SK-N-SH (cell line): ENCODE results near the gene GALR2. TPM values are rescaled to one million over a fixed set of nuclear protein-coding genes. Genes with fewer than 3 reads are reported as not detected.

ENCODE experiments used
- CTCF ChIA-PET: fragments of 300-600, 350-600 bp; formaldehyde crosslinking; extraction: SDS; loops from one replicate; lab custom pipeline; 2021; lab: Yijun Ruan, JAX
- POLR2A ChIA-PET: fragments of 350-600 bp; sonication (Branson Sonifier 250); formaldehyde crosslinking; extraction: SDS; loops from one replicate; lab custom pipeline; 2020; ENCODE audit warnings: antibody characterized with exemption, inconsistent platforms; lab: Yijun Ruan, JAX
- DNase-seq: peaks from one replicate; pipeline ENCODE4 v3.0.0; 2012
- H2AFZ ChIP-seq: fragments of 200-600 bp; sonication (generic); 2 replicates; pipeline ENCODE4 v1.8.1; 2016; ENCODE audit warnings: antibody characterized with exemption, mild to moderate bottlenecking, low read depth
- H3F3A ChIP-seq: fragments of 200-600 bp; sonication (generic); replicated peaks from 2 replicates; pipeline ENCODE3; 2016; ENCODE audit warnings: antibody characterized with exemption, mild to moderate bottlenecking; ENCODE audit not compliant: insufficient read depth
- H3K27ac ChIP-seq, 2 experiments: fragments of 200-500 bp in 1 of 2; fragments of 200-600 bp in 1 of 2; sonication (Bioruptor generic) in 1 of 2; sonication (generic), shearing (Covaris generic) in 1 of 2; 2 replicates each; pipeline versions ENCODE4 v1.5.1 to v1.6.1; 2014 to 2016; ENCODE audit warnings: low read depth in 2 of 2, inconsistent platforms in 1 of 2, low read length in 1 of 2, mild to moderate bottlenecking in 1 of 2, mixed read lengths in 1 of 2
- H3K27me3 ChIP-seq: fragments of 200-600 bp; sonication (generic), shearing (Covaris generic); 2 replicates; pipeline ENCODE4 v1.6.1; 2016; ENCODE audit warnings: mixed run types; ENCODE audit not compliant: insufficient read depth
- H3K36me3 ChIP-seq, 2 experiments: fragments of 200-500 bp in 1 of 2; fragments of 200-600 bp in 1 of 2; sonication (Bioruptor generic) in 1 of 2; sonication (generic) in 1 of 2; replicated peaks in 1 of 2; 2 replicates each; pipeline versions ENCODE3 to v1.5.1; 2014 to 2016; ENCODE audit warnings: low read length in 1 of 2, mild to moderate bottlenecking in 1 of 2; ENCODE audit not compliant: insufficient read depth in 2 of 2, control insufficient read depth in 1 of 2
- H3K4me1 ChIP-seq, 2 experiments: fragments of 200-500 bp in 1 of 2; fragments of 200-600 bp in 1 of 2; sonication (Bioruptor generic) in 1 of 2; sonication (generic), shearing (Covaris generic) in 1 of 2; 2 replicates each; pipeline versions ENCODE4 v1.5.1 to v1.6.1; 2014 to 2016; ENCODE audit warnings: low read depth in 1 of 2, low read length in 1 of 2, mixed run types in 1 of 2; ENCODE audit not compliant: insufficient read depth in 2 of 2, control insufficient read depth in 1 of 2
- H3K4me2 ChIP-seq: fragments of 200-600 bp; sonication (generic), shearing (Covaris generic); 2 replicates; pipeline ENCODE4 v1.6.1; 2017; ENCODE audit warnings: mixed run types
- H3K4me3 ChIP-seq, 2 experiments: fragments of 200-500 bp in 1 of 2; fragments of 200-600 bp in 1 of 2; sonication (Bioruptor generic) in 1 of 2; sonication (generic), shearing (Covaris generic) in 1 of 2; 2 replicates each; pipeline versions ENCODE4 v1.5.1 to v1.8.1; 2014 to 2016; ENCODE audit warnings: low read depth in 2 of 2, inconsistent platforms in 1 of 2, low read length in 1 of 2, mild to moderate bottlenecking in 1 of 2, mixed read lengths in 1 of 2, moderate library complexity in 1 of 2
- H3K79me2 ChIP-seq: fragments of 200-600 bp; sonication (generic); 2 replicates; pipeline ENCODE4 v1.8.1; 2017; ENCODE audit warnings: mild to moderate bottlenecking; ENCODE audit not compliant: insufficient read depth
- H3K9ac ChIP-seq: fragments of 200-600 bp; sonication (generic); 2 replicates; pipeline ENCODE4 v1.6.1; 2017; ENCODE audit warnings: mixed run types
- H3K9me2 ChIP-seq: fragments of 200-600 bp; sonication (generic); 2 replicates; pipeline ENCODE4 v1.6.1; 2017; ENCODE audit warnings: mixed run types
- H3K9me3 ChIP-seq: fragments of 200-600 bp; sonication (generic); 2 replicates; pipeline ENCODE4 v1.6.1; 2017; ENCODE audit warnings: mixed run types, mild to moderate bottlenecking, moderate library complexity
- H4K20me1 ChIP-seq: fragments of 200-600 bp; sonication (generic); 2 replicates; pipeline ENCODE4 v1.6.1; 2017; ENCODE audit warnings: mild to moderate bottlenecking, mixed run types; ENCODE audit not compliant: insufficient read depth
- ELF1 ChIP-seq: IDR thresholded peaks from 2 replicates; pipeline ENCODE4 v1.4.0; 2012
- FOSL2 ChIP-seq: IDR thresholded peaks from 2 replicates; pipeline ENCODE4 v1.4.0; 2012; ENCODE audit warnings: low read depth, mild to moderate bottlenecking, moderate library complexity, borderline replicate concordance
- FOXJ3 ChIP-seq: sonication (generic); formaldehyde crosslinking; IDR thresholded peaks from 2 replicates; pipeline ENCODE4 v1.5.1; 2020; ENCODE audit warnings: mild to moderate bottlenecking, missing genetic modification reagents
- GABPA ChIP-seq: IDR thresholded peaks from 2 replicates; pipeline ENCODE4 v1.4.0; 2012; ENCODE audit warnings: low read depth, mild to moderate bottlenecking
- MAX ChIP-seq: IDR thresholded peaks from 2 replicates; pipeline ENCODE4 v1.4.0; 2012; ENCODE audit warnings: low read depth
- MEF2A ChIP-seq: IDR thresholded peaks from 2 replicates; pipeline ENCODE4 v1.4.0; 2012; ENCODE audit warnings: low read depth, borderline replicate concordance
- NRF1 ChIP-seq: IDR thresholded peaks from 2 replicates; pipeline ENCODE4 v1.6.1; 2012; ENCODE audit warnings: low read depth, mild to moderate bottlenecking, low read length
- POLR2AphosphoS5 ChIP-seq: IDR thresholded peaks from 2 replicates; pipeline ENCODE4 v1.6.1; 2012; ENCODE audit warnings: low read depth, low read length
- RAD21 ChIP-seq: IDR thresholded peaks from 2 replicates; pipeline ENCODE4 v1.6.1; 2012; ENCODE audit warnings: mild to moderate bottlenecking, low read length
- RCOR1 ChIP-seq: fragments of 150-350 bp; IDR thresholded peaks from 2 replicates; pipeline ENCODE4 v1.6.1; 2017; ENCODE audit warnings: antibody characterized with exemption, low read length
- RXRA ChIP-seq: IDR thresholded peaks from 2 replicates; pipeline ENCODE4 v1.4.0; 2012; ENCODE audit warnings: low read depth, mild to moderate bottlenecking, borderline replicate concordance
- SIN3A ChIP-seq: IDR thresholded peaks from 2 replicates; pipeline ENCODE4 v1.6.1; 2012; ENCODE audit warnings: low read depth, mild to moderate bottlenecking, low read length, moderate library complexity, borderline replicate concordance
- TAF1 ChIP-seq: IDR thresholded peaks from 2 replicates; pipeline ENCODE4 v1.6.1; 2012; ENCODE audit warnings: low read depth, mild to moderate bottlenecking, low read length, moderate library complexity, borderline replicate concordance
- TCF12 ChIP-seq: IDR thresholded peaks from 2 replicates; pipeline ENCODE4 v1.4.0; 2012
- WGBS: methylation state at CpG from one replicate; pipeline ENCODE4 v1.1.6; 2017; ENCODE audit warnings: low lambda C conversion rate; 5-methylcytosine and 5-hydroxymethylcytosine counted together
- polyA plus RNA-seq, 3 experiments: library from polyadenylated mRNA; depleted of rRNA; stranded (reverse); fragments of >200 nt; gene quantifications; 2 replicates each; pipeline ENCODE4 v1.2.3, GENCODE V29; 2012
- TF ChIP-seq, protein P1 (sequence below): fragments of 200-600 bp; sonication (generic); IDR thresholded peaks from 2 replicates; pipeline ENCODE4 v1.6.1; 2017; ENCODE audit warnings: antibody characterized with exemption, mild to moderate bottlenecking, moderate library complexity
- TF ChIP-seq, protein P2 (sequence below): fragments of 150-350 bp; IDR thresholded peaks from 2 replicates; pipeline ENCODE4 v1.6.1; 2016; ENCODE audit warnings: mild to moderate bottlenecking, low read depth, low read length

GALR2 gene
- polyA plus RNA-seq, 1 of the 3 experiments (the other 2 are of a cell fraction), result 0.05 TPM

- Histone ChIP-seq H3K9me3 (no peaks in the 10 kb centered on the region), H4K20me1 (peaks cover 15% of the 10 kb centered on the region), H3K4me3 (no peak overlapping the region), H3K79me2 (peaks cover 51% of the 10 kb centered on the region), H3F3A (peaks cover 9% of the 10 kb centered on the region), H3K27ac (no peak overlapping the region), H3K9ac (no peak overlapping the region), H3K9me2 (no peaks in the 10 kb centered on the region), H3K4me1 (peaks cover 0 to 2% of the 10 kb centered on the region in 2 experiments; a peak in 1 of 4 replicates), H2AFZ (no peak overlapping the region), H3K4me2 (no peak overlapping the region), H3K27me3 (no peaks in the 10 kb centered on the region), H3K36me3 (peaks cover 52 to 70% of the 10 kb centered on the region in 2 experiments)
- 91% methylated on average over 4 of the region's 4 CpGs for WGBS
- TF ChIP-seq, protein P1, sequence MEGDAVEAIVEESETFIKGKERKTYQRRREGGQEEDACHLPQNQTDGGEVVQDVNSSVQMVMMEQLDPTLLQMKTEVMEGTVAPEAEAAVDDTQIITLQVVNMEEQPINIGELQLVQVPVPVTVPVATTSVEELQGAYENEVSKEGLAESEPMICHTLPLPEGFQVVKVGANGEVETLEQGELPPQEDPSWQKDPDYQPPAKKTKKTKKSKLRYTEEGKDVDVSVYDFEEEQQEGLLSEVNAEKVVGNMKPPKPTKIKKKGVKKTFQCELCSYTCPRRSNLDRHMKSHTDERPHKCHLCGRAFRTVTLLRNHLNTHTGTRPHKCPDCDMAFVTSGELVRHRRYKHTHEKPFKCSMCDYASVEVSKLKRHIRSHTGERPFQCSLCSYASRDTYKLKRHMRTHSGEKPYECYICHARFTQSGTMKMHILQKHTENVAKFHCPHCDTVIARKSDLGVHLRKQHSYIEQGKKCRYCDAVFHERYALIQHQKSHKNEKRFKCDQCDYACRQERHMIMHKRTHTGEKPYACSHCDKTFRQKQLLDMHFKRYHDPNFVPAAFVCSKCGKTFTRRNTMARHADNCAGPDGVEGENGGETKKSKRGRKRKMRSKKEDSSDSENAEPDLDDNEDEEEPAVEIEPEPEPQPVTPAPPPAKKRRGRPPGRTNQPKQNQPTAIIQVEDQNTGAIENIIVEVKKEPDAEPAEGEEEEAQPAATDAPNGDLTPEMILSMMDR, result no peak
- TF ChIP-seq TAF1 (no peak), MAX (no peak), POLR2AphosphoS5 (no peak), FOXJ3 (CRISPR knock-in tag) (no peak), FOSL2 (no peak), RAD21 (no peak), ELF1 (no peak), RCOR1 (no peak), TCF12 (no peak), GABPA (no peak), NRF1 (no peak), RXRA (no peak), MEF2A (no peak)
- CTCF ChIA-PET, result interaction anchor here (0.8 to 3.3 kb wide), 5 partner anchors 52 to 234 kb away, joined by 3 to 16 read pairs (median 4); no protein-coding TSS in a partner anchor
- DNase-seq, result no peak
- POLR2A ChIA-PET, result interaction anchor here (0.6 kb wide), 1 partner anchor 297 kb away, joined by 6 read pairs; no protein-coding TSS in a partner anchor
Measured at GRCh38 chr17:76065775-76066174, 8.8 kb upstream of the GALR2 start.

GRCh38 chr17:76071531-76072147, 2.9 kb upstream of the GALR2 start:
- peaks cover 14 to 27% of the 10 kb centered on the region in 2 experiments for H3K36me3 ChIP-seq
- H3K4me3 ChIP-seq, result peak overlapping the region; percentile 78 to 82
- H3K9me3 ChIP-seq, result no peaks in the 10 kb centered on the region
- peaks cover 23% of the 10 kb centered on the region for H4K20me1 ChIP-seq
- peaks cover 0 to 12% of the 10 kb centered on the region in 2 experiments; a peak in 3 of 4 replicates for H3K4me1 ChIP-seq
- H3K79me2 ChIP-seq, result peaks cover 64% of the 10 kb centered on the region
- no peaks in the 10 kb centered on the region for H3K9me2 ChIP-seq
- TF ChIP-seq, protein P2, sequence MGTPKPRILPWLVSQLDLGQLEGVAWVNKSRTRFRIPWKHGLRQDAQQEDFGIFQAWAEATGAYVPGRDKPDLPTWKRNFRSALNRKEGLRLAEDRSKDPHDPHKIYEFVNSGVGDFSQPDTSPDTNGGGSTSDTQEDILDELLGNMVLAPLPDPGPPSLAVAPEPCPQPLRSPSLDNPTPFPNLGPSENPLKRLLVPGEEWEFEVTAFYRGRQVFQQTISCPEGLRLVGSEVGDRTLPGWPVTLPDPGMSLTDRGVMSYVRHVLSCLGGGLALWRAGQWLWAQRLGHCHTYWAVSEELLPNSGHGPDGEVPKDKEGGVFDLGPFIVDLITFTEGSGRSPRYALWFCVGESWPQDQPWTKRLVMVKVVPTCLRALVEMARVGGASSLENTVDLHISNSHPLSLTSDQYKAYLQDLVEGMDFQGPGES, result no peak
- 0 out of 2 replicates have a peak, but pooled peaks have one; percentile 25 for TF ChIP-seq SIN3A
- peak overlapping the region; percentile 41 to 61; a peak in 2 of 4 replicates for H3K27ac ChIP-seq
- no peaks in the 10 kb centered on the region for H3F3A ChIP-seq
- POLR2A ChIA-PET, result interaction anchor here (1.0 kb wide), 2 partner anchors 24 to 35 kb away, joined by 3 read pairs; no protein-coding TSS in a partner anchor
- 5% methylated on average over 15 of the region's 15 CpGs for WGBS
- H3K4me2 ChIP-seq, result peak overlapping the region; percentile 89
- peaks cover 33% of the 10 kb centered on the region for H3K27me3 ChIP-seq
- peak overlapping the region; percentile 85 for H3K9ac ChIP-seq
- CTCF ChIA-PET, result interaction anchor here (0.6 to 3.4 kb wide), 6 partner anchors 8 to 316 kb away, joined by 3 to 14 read pairs (median 6); no protein-coding TSS in a partner anchor
- H2AFZ ChIP-seq, result peak overlapping the region; percentile 66; the same call in 1 of the 2 replicates
- DNase-seq, result no peak
